Measurements from ENCODE around the gene POLR2I.
"Not testable (repeated sequence)": the region's sequence is repeated elsewhere in the genome, so short reads cannot be mapped to it uniquely, and the experiment has no call there.

The POLR2I gene

GRCh38 chr19:36131221-36131620 is 16.5 kb upstream of the POLR2I start:
- DNase-seq (ENCODE audit: low read depth), result not testable (repeated sequence)

- no peak for DNase-seq (ENCODE audit: low read depth)
These were observed 13.7 kb upstream of the POLR2I start for GRCh38 chr19:36128392-36128736.

- no peak for DNase-seq (ENCODE audit: low read depth)
These were observed 10.9 kb upstream of the POLR2I start for GRCh38 chr19:36125557-36125956.

- no peak for DNase-seq (ENCODE audit: low read depth)
These were observed 6.9 kb upstream of the POLR2I start for GRCh38 chr19:36121486-36122124.

GRCh38 chr19:36120984-36121358 is 6.3 kb upstream of the POLR2I start:
- DNase-seq (ENCODE audit: low read depth), result no peak

GRCh38 chr19:36120092-36120983 is 5.7 kb upstream of the POLR2I start:
- DNase-seq (ENCODE audit: low read depth), result no peak

GRCh38 chr19:36116344-36116637 is 1.6 kb upstream of the POLR2I start:
- DNase-seq (ENCODE audit: low read depth), result no peak

GRCh38 chr19:36115453-36116343 is 1.0 kb upstream of the POLR2I start, which contains the start of gene TBCB:
Gene TBCB (plus strand): TSS chr19:36115468. CDS start chr19:36115561, 93 bp downstream.
- DNase-seq (ENCODE audit: low read depth), result peak; percentile 16

GRCh38 chr19:36113894-36114720 is 568 bp downstream of the POLR2I start:
- DNase-seq (ENCODE audit: low read depth), result peak; percentile 25

GRCh38 chr19:36113425-36113824 is 1.2 kb downstream of the POLR2I start:
- DNase-seq (ENCODE audit: low read depth), result no peak

GRCh38 chr19:36112678-36113077 is 2.0 kb downstream of the POLR2I start:
- no peak for DNase-seq (ENCODE audit: low read depth)

- no peak for DNase-seq (ENCODE audit: low read depth)
These were observed 3.5 kb downstream of the POLR2I start for GRCh38 chr19:36111200-36111539.

GRCh38 chr19:36110487-36111199 is 4.0 kb downstream of the POLR2I start, which contains the start of gene OVOL3:
Gene OVOL3 (plus strand): TSS chr19:36111143. CDS start chr19:36111203, 60 bp downstream.
- no peak for DNase-seq (ENCODE audit: low read depth)

- no peak for DNase-seq (ENCODE audit: low read depth)
These were observed 6.0 kb downstream of the POLR2I start for GRCh38 chr19:36108684-36109083.

- DNase-seq (ENCODE audit: low read depth), result no peak
These were observed 7.7 kb downstream of the POLR2I start for GRCh38 chr19:36106991-36107390.

- no peak for DNase-seq (ENCODE audit: low read depth)
These were observed 8.2 kb downstream of the POLR2I start for GRCh38 chr19:36106441-36106840.

- no peak for DNase-seq (ENCODE audit: low read depth)
These were observed 10.7 kb downstream of the POLR2I start for GRCh38 chr19:36103842-36104552.

- DNase-seq (ENCODE audit: low read depth), result no peak
These were observed 11.5 kb downstream of the POLR2I start for GRCh38 chr19:36103040-36103626.

- no peak for DNase-seq (ENCODE audit: low read depth)
These were observed 12.9 kb downstream of the POLR2I start for GRCh38 chr19:36101550-36102327.
